GM18502 (cell line): ENCODE results near the gene TANGO6.
"Not testable (repeated sequence)": the region's sequence is repeated elsewhere in the genome, so short reads cannot be mapped to it uniquely, and the experiment has no call there.

Experiments used
- ATAC-seq: cut with Tn5 transposase; IDR thresholded peaks from one replicate; pipeline ENCODE4 v1.9.1; 2021; ENCODE audit warnings: mild to moderate bottlenecking; ENCODE audit not compliant: unreplicated experiment, poor library complexity

The TANGO6 gene

GRCh38 chr16:68954911-68955635, 111.7 kb downstream of the TANGO6 start:
- ATAC-seq, result no peak

- ATAC-seq, result no peak
These were observed 117.6 kb downstream of the TANGO6 start for GRCh38 chr16:68960910-68961309.

DNA sequence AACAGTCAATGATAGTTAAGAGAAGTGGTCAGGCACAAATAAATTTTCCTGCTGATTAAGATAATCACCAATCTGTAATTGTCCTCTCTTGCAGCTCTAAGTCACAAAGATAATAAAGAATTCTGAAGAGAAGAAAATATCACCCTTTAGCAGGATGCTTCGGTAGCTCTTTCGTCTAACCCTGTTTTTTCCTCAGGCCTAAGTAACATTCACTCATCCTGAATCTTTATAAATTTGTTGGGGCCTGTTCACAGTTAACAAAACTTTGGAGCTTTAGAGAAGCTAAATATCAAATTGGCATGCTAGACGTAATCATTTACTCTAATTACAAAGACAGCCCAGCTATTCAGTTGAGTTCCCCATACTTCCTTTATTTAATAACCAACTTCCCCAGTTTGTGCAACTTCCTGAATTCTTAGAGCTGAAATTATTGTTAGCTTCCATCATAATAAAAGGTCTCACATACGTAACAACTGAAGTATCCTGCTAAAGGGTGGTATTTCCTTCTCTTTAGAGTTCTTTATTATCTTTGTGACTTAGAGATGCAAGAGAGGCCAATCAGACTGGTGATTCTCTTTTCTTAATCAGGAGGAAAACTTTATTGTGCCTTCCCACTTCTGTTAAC, 118.6 kb downstream of the TANGO6 start:
- no peak for ATAC-seq

GRCh38 chr16:68969338-68969737, 126.0 kb downstream of the TANGO6 start:
- ATAC-seq, result no peak

- ATAC-seq, result no peak
These were observed 128.7 kb downstream of the TANGO6 start for GRCh38 chr16:68972013-68972412.

- no peak for ATAC-seq
These were observed 129.4 kb downstream of the TANGO6 start for GRCh38 chr16:68972720-68973119.

DNA sequence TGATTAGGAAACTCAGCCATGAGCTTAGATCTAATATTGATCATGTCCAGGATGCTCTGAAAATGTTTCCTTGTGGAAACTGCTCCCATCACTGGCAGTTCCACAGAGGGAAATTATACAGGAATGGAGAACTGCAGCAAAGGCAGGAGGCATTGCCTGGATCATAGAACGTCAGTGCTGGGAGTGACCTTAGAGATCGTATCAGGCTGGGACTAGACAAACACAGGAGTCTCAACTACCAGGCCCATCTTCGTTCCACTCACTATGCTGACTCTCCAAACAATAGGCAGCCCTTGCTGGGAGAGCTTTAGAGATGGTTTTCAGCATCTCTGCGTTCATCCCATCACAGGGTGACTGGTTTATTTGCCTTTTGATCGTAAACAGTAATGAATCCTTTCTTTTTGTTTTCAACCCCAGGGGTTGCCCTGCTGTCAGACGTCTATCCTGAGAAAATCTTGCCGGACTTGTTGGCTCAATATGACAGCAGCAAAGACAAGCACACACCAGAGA, 130.3 kb downstream of the TANGO6 start:
- ATAC-seq, result no peak

DNA sequence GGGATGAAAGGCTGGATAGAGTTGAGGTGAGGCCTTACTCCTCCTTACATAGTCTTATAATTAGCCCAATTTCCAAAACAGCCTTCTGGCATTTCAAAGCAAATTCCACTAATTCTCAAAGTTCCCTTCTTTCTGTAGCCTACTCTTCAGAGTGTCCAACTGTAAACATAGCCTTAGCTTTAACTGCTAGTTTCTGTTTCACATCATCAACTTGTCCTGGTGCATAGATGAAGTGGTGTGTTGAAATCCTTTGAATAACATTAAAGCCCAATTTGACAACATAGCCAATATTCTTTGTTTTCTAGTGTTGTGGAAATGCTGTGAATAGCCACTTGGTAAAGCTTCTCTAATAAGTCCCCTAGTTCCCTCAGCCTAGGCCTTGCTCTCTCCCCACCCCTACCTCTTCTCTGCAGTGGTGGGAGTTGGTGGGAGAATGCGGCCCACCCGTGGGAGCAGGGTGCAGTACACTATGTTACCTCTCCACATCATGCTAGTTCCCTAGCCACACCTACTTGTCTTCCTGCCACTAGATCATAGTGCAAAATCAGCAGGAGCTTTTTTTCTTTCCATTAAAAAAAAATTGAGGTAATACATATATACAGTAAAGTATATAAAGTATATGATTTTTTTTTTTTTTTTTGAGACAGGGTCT, 135.1 kb downstream of the TANGO6 start:
- no peak for ATAC-seq

GRCh38 chr16:68980695-68981315, 137.5 kb downstream of the TANGO6 start:
- ATAC-seq, result no peak

DNA sequence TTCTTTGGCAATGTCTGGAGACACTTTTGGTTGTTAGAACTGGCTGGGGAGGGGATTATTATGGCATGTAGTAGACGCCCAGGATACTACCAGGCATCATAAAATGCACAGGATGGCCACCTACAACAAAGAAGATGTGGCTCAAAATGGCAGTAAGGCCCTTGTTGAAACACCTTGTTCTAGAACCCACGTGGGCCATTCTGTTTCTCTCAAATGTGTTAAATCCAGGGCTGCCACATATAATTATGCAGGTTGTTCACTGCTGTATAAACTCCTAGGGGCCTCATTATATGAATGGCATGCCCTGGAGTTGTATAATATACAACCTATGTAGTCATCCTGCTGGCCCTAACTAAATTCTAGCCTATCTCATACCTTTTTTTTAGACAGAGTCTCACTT, 138.6 kb downstream of the TANGO6 start:
- ATAC-seq, result no peak

DNA sequence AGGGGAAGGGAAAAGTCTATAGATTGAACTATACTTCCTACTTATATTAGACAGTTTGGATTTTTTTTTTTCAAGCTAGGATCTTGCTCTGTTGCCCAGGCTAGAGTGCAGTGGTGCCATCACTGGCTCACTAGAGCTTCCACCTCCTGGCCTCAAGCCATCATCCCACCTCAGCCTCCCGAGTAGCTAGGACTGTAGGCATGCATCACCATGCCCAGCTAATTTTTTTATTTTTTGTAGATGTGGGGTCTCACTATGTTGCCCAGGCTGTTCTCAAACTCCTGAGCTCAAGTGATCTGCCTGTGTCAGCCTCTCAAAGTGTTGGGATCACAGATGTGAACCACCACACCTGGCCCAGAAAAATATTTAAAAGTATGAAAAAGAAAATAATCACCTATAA, 141.1 kb downstream of the TANGO6 start:
- no peak for ATAC-seq

- no peak for ATAC-seq
These were observed 141.9 kb downstream of the TANGO6 start for GRCh38 chr16:68985268-68985667.

DNA sequence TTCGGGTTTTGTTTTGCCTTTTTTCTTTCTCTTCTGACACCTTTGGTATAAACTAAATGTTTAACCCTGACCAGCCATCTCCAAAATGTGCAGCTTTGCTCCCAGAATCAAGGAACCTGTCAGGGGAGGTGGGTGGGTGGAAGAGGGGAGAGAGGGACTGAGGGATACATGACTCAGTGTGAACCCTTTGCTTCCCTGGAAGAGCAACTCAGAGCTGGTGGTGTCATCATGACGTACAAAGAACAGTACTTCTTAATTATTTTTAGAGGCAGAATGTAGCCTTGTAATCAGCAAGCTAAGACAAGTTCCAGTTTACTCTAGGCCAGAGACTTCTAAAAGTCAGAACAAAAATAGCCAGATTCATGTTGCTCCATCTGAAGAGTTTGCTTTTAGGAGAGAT, 142.5 kb downstream of the TANGO6 start:
- no peak for ATAC-seq

DNA sequence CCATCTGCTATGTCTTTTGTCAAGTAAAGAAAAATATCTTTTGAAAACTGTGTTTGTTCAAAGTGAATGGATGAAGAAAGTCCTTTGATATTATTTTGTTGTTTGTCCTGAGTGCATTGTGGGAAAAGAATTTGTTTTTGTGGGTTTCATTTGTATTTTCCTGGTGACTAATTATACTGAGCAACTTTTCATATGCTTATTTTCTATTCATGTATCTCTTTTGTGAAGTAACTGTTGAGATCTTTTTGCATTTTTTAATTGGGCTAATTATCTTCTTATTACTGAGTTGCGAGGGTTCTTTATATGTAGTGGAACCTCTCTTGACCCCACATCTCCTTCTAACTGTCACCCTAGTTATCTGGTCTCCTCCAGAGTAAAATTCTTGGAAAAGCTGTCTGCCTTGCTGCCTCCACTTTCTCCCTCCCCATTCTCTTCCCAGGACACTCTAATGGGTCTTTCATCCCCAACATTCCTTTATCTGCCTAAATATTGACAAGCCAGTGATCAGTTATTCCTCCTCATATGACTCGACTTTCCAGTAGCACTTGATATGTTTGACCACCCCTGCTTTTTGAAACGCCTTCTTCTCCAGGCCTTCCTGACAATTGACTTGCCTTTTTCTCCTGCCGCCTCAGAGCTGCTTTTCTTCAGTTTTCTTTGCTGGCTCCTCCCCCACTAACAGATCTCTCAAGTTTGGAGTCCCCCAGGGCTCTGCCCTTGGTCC, 144.6 kb downstream of the TANGO6 start:
- ATAC-seq, result no peak

DNA sequence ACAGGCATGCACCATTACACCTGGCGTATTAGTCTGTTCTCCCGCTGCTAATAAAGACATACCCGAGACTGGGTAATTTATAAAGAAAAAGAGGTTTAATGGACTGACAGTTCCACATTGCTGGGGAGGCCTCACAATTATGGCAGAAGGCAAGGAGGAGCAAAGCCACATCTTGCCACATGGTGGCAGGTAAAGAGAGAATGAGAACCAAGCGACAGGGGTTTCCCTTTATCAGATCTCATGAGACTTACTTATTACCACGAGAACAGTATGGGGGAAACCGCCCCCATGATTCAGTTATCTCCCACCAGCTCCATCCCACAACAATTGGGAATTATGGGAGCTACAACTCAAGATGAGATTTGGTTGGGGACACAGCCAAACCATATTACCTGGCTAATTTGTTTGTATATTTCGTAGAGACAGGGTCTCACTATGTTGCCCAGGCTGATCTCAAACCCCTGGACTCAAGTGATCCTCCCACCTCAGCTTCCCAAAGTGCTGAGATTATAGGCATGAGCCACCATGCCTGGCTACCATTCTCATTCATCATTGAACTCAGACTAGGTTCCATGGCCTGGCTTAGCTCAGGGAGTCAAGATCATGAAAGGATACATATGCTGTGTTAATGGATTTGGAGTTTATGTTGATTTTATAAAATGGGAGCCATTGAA, 147.0 kb downstream of the TANGO6 start:
- ATAC-seq, result not testable (repeated sequence)

GRCh38 chr16:68991075-68991474, 147.7 kb downstream of the TANGO6 start:
- no peak for ATAC-seq

DNA sequence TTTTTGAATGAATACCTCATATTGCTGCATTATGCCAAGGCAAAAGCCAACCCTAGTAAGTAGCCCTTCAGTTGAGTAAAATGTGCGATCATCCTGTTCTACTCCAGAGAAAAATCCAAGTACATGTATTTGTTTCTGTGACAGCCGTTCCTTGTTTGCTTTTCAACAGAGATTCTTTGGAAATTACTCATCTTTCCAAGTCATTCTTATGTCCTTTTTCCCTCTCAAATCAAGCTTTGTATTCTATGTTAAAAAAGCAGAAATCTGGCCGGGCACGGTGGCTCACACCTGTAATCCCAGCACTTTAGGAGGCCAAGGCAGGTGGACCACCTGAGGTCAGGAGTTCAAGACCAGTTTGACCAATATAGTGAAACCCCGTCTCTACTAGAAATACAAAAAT, 149.2 kb downstream of the TANGO6 start:
- ATAC-seq, result no peak

DNA sequence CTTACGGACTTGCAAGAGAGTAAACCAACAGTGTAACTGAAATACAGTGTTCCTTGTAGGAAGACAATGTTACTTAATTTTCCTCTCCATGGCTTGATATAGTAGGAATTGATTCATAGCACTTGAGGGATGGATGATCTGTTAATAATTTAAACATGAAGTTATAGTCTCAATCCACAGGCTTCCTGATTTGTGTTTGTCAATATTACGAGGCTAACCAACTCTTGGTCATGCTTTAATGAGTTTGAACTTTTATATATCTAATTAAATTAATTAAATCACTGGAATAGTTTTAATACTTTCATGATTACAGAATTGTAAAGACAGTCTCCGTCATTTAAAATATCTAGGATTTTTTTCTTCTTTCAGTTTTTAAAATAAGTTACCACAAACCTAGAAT, 150.1 kb downstream of the TANGO6 start:
- no peak for ATAC-seq

DNA sequence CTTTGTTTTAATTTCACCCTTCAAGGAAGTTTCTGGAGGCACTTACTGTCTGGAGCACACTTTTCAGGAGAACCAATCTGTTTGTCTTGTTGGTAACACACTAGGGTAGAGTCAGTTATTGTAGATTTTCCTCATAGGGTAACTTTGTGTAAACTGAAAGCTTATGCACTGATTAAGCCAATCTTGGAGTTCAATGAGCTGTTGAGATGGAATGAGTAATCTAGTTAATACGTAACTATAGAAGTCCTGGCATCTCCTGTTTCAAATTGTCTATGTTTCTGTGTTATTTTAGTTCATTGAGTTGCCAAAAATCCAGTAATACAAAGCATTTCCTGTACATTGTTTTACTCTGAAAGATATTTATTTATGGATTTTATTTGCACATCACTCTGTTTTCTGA, 150.6 kb downstream of the TANGO6 start:
- ATAC-seq, result no peak

DNA sequence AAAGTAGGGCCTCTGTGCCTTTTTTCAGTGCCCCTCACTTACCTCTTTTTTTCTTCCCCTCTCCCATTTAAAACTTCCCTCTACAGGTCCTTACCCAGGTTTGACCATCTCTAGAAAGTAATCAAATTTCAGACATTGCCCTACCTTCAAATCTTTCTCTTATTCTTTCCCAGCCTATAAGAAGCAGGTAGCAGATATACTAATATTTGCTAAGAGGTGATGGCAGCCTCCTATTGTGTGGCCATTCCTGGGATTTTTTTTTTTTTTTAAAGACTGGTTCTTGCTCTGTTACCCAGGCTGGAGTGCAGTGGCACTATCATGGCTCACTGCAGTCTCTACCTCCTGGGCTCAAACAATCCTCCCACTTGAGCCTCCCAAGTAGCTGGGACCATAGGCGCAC, 151.0 kb downstream of the TANGO6 start:
- no peak for ATAC-seq
